ENCODE data around the gene PLA2G4A.

PLA2G4A gene

GRCh38 chr1:187006896-187007295, 178.1 kb downstream of the PLA2G4A start:
- H3K4me3 ChIP-seq (replicated peaks in 1 of 2; ENCODE audit: low read depth in 2 of 2, low read length in 2 of 2), result no peak overlapping the region
- DNase-seq (ENCODE audit: low read depth in 2 of 2), result no peak
- TF ChIP-seq, protein P1, sequence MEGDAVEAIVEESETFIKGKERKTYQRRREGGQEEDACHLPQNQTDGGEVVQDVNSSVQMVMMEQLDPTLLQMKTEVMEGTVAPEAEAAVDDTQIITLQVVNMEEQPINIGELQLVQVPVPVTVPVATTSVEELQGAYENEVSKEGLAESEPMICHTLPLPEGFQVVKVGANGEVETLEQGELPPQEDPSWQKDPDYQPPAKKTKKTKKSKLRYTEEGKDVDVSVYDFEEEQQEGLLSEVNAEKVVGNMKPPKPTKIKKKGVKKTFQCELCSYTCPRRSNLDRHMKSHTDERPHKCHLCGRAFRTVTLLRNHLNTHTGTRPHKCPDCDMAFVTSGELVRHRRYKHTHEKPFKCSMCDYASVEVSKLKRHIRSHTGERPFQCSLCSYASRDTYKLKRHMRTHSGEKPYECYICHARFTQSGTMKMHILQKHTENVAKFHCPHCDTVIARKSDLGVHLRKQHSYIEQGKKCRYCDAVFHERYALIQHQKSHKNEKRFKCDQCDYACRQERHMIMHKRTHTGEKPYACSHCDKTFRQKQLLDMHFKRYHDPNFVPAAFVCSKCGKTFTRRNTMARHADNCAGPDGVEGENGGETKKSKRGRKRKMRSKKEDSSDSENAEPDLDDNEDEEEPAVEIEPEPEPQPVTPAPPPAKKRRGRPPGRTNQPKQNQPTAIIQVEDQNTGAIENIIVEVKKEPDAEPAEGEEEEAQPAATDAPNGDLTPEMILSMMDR (IDR thresholded peaks at IDR 0.05; ENCODE audit: low read depth, low read length), result no peak

GRCh38 chr1:187009320-187009719, 180.6 kb downstream of the PLA2G4A start:
- no peak overlapping the region for H3K4me3 ChIP-seq (replicated peaks in 1 of 2; ENCODE audit: low read depth in 2 of 2, low read length in 2 of 2)
- TF ChIP-seq, protein P1 (IDR thresholded peaks at IDR 0.05; ENCODE audit: low read depth, low read length), result no peak
- no peak for DNase-seq (ENCODE audit: low read depth in 2 of 2)

GRCh38 chr1:187010571-187011309, 182.0 kb downstream of the PLA2G4A start:
- peak in 1 of 2 donors; percentile 31 for DNase-seq (ENCODE audit: low read depth in 2 of 2)
- TF ChIP-seq, protein P1 (IDR thresholded peaks at IDR 0.05; ENCODE audit: low read depth, low read length), result no peak
- H3K4me3 ChIP-seq (replicated peaks in 1 of 2; ENCODE audit: low read depth in 2 of 2, low read length in 2 of 2), result no peak overlapping the region

DNA sequence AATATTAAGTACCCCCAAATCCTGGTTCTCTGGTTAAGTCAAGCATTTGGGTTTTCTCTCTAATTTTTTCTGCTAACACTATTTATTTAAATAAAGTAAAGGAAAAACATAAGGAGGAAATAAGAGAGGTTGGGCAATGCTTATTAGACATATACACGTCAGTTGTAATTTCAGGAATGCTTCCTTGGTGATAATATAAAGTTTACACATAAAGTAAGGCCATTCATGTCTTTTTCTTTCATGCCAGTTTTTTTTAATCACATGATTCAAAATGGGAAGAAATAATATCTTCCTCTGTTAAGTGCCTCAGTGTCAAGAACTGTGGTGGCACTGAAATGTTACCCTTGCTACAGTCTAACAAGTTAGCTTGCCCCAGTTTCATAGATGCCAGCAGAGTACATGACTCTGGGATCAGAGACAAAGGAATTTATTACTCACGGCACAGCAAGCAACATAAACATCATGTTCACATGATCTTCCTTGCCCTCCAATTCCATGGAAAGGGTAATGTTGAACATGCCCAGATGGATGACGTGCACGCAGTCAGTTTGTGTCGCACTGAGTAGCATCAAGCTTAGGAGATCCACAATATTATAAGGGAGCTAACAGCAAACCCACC, 184.9 kb downstream of the PLA2G4A start:
- peak; percentile 39 to 79 for DNase-seq (ENCODE audit: low read depth in 2 of 2)
- no peak overlapping the region for H3K4me3 ChIP-seq (replicated peaks in 1 of 2; ENCODE audit: low read depth in 2 of 2, low read length in 2 of 2)
- TF ChIP-seq, protein P1 (IDR thresholded peaks at IDR 0.05; ENCODE audit: low read depth, low read length), result no peak

- no peak overlapping the region for H3K4me3 ChIP-seq (replicated peaks in 1 of 2; ENCODE audit: low read depth in 2 of 2, low read length in 2 of 2)
- DNase-seq (ENCODE audit: low read depth in 2 of 2), result no peak
- TF ChIP-seq, protein P1 (IDR thresholded peaks at IDR 0.05; ENCODE audit: low read depth, low read length), result no peak
These were observed 189.5 kb downstream of the PLA2G4A start for GRCh38 chr1:187018291-187018690.

DNA sequence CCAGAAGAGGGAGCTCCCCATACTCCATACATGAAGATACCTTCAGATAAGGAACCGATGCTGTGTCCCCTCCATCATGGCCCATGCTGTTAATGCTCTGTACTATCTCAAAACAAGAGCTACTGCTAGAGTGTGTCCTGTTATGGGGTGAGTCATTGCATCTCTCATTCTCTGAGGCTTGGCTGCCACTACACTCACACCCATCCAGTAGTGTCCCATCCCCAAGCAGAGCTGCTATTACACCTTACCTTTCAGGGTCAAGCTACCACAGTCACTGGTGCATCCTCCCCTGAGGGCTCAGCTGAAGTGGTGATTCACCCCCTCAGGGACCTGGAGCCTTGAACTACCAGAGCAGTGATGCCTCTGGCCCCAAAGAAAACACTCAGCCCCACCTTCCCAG, 198.5 kb downstream of the PLA2G4A start:
- no peak overlapping the region for H3K4me3 ChIP-seq (replicated peaks in 1 of 2; ENCODE audit: low read depth in 2 of 2, low read length in 2 of 2)
- TF ChIP-seq, protein P1 (IDR thresholded peaks at IDR 0.05; ENCODE audit: low read depth, low read length), result no peak
- peak in 1 of 2 donors; percentile 11 for DNase-seq (ENCODE audit: low read depth in 2 of 2)
